Measurements from ENCODE around the gene FANCI.
"Not testable (repeated sequence)": the region's sequence is repeated elsewhere in the genome, so short reads cannot be mapped to it uniquely, and the experiment has no call there.

Gene FANCI

GRCh38 chr15:89226359-89227221 lies 17.2 kb upstream of the FANCI start:
- TF ChIP-seq, protein P1, sequence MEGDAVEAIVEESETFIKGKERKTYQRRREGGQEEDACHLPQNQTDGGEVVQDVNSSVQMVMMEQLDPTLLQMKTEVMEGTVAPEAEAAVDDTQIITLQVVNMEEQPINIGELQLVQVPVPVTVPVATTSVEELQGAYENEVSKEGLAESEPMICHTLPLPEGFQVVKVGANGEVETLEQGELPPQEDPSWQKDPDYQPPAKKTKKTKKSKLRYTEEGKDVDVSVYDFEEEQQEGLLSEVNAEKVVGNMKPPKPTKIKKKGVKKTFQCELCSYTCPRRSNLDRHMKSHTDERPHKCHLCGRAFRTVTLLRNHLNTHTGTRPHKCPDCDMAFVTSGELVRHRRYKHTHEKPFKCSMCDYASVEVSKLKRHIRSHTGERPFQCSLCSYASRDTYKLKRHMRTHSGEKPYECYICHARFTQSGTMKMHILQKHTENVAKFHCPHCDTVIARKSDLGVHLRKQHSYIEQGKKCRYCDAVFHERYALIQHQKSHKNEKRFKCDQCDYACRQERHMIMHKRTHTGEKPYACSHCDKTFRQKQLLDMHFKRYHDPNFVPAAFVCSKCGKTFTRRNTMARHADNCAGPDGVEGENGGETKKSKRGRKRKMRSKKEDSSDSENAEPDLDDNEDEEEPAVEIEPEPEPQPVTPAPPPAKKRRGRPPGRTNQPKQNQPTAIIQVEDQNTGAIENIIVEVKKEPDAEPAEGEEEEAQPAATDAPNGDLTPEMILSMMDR (IDR thresholded peaks at IDR 0.05; ENCODE audit: insufficient read depth, low read length, missing control alignments): no peak
- no peak overlapping the region for H3K4me3 ChIP-seq (ENCODE audit: low read depth, low read length)
- no peak for DNase-seq (ENCODE audit: low read depth, low spot score)
- ChIA-PET POLR2A (no interaction called here), CTCF (interaction anchor here (0.8 to 4.7 kb wide), 4 partner anchors 9 to 63 kb away, joined by 3 to 32 read pairs (median 4); no protein-coding TSS in a partner anchor)

- ChIA-PET POLR2A (no interaction called here), CTCF (interaction anchor here (4.7 kb wide), 1 partner anchor 21 kb away, joined by 32 read pairs; no protein-coding TSS in a partner anchor)
- DNase-seq (ENCODE audit: low read depth, low spot score): no peak
- H3K4me3 ChIP-seq (ENCODE audit: low read depth, low read length): no peak overlapping the region
- TF ChIP-seq, protein P1 (IDR thresholded peaks at IDR 0.05; ENCODE audit: insufficient read depth, low read length, missing control alignments): no peak
These were observed 16.4 kb upstream of the FANCI start for GRCh38 chr15:89227425-89227824.

GRCh38 chr15:89230277-89230676 lies 13.5 kb upstream of the FANCI start:
- TF ChIP-seq, protein P1 (IDR thresholded peaks at IDR 0.05; ENCODE audit: insufficient read depth, low read length, missing control alignments): peak; percentile 29
- ChIA-PET POLR2A (no interaction called here), CTCF (interaction anchor here (1.2 to 3.3 kb wide), 2 partner anchors 24 to 69 kb away, joined by 3 to 31 read pairs; no protein-coding TSS in a partner anchor)
- H3K4me3 ChIP-seq (ENCODE audit: low read depth, low read length): no peak overlapping the region
- DNase-seq (ENCODE audit: low read depth, low spot score): no peak

GRCh38 chr15:89231832-89232231 lies 11.9 kb upstream of the FANCI start:
- ChIA-PET CTCF (interaction anchor here (3.3 kb wide), 1 partner anchor 25 kb away, joined by 31 read pairs; no protein-coding TSS in a partner anchor), POLR2A (no interaction called here)
- TF ChIP-seq, protein P1 (IDR thresholded peaks at IDR 0.05; ENCODE audit: insufficient read depth, low read length, missing control alignments): no peak
- no peak overlapping the region for H3K4me3 ChIP-seq (ENCODE audit: low read depth, low read length)
- DNase-seq (ENCODE audit: low read depth, low spot score): no peak

GRCh38 chr15:89239883-89240810 lies 3.6 kb upstream of the FANCI start:
- CTCF ChIA-PET: interaction anchor here (1.0 to 3.3 kb wide), 2 partner anchors 33 to 182 kb away, joined by 3 to 16 read pairs; no protein-coding TSS in a partner anchor
- DNase-seq (ENCODE audit: low read depth, low spot score); H3K4me3 ChIP-seq (ENCODE audit: low read depth, low read length); POLR2A ChIA-PET: not testable (repeated sequence)

- TF ChIP-seq, protein P1 (IDR thresholded peaks at IDR 0.05; ENCODE audit: insufficient read depth, low read length, missing control alignments): no peak
- CTCF ChIA-PET: interaction anchor here (0.7 to 3.3 kb wide), 5 partner anchors 8 to 187 kb away, joined by 3 to 26 read pairs (median 3); no protein-coding TSS in a partner anchor
- H3K4me3 ChIP-seq (ENCODE audit: low read depth, low read length): peak overlapping the region; percentile 95
- POLR2A ChIA-PET: interaction anchor here (0.8 kb wide), 1 partner anchor 37 kb away, joined by 3 read pairs; no protein-coding TSS in a partner anchor
- no peak for DNase-seq (ENCODE audit: low read depth, low spot score)
These were observed 611 bp upstream of the FANCI start for GRCh38 chr15:89243046-89243690.

All from AG04449 (cell line).